ENCODE measurements around the gene NUP62. TPM values are rescaled to one million over a fixed set of nuclear protein-coding genes. Genes with fewer than 3 reads are reported as not detected.
"Not testable (repeated sequence)": the region's sequence is repeated elsewhere in the genome, so short reads cannot be mapped to it uniquely, and the experiment has no call there.

NUP62 gene, protein sequence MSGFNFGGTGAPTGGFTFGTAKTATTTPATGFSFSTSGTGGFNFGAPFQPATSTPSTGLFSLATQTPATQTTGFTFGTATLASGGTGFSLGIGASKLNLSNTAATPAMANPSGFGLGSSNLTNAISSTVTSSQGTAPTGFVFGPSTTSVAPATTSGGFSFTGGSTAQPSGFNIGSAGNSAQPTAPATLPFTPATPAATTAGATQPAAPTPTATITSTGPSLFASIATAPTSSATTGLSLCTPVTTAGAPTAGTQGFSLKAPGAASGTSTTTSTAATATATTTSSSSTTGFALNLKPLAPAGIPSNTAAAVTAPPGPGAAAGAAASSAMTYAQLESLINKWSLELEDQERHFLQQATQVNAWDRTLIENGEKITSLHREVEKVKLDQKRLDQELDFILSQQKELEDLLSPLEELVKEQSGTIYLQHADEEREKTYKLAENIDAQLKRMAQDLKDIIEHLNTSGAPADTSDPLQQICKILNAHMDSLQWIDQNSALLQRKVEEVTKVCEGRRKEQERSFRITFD
- total RNA-seq (2012; rRNA removed), result 24.6 and 29.7 TPM in 2 replicates

DNA sequence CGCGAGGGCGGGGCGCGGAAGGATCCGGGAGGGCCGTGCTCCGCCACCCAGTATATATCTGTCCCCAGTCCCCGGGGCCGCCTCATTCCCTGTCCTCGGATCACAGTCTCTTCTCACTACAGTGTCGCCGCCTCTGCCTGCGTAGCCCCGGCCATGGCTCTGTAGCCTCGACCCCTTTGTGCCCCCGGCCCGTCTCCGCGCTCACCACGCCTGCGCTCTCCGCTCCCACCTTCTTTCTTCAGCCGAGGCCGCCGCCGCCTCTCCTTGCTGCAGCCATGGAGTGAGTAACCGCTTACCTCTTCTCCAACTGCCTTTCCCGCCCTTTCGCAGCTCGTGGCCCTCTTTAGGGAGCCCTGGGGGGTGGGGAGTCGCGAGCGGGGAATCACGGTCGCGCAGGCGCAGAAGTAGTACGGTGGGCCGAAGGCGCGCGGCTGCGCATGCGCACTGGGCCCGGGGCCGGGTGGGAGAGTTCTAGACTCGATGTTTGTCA is at the start of gene NUP62, which contains the start of gene ATF5:
Gene NUP62 (minus strand): TSS at position 384 of the 490 bp plus-strand sequence. CDS start 19,697 bp downstream, outside the sequence.
Gene ATF5 (plus strand): TSS at position 85 of the 490 bp plus-strand sequence. CDS start 1,646 bp downstream, outside the sequence.
- Histone ChIP-seq H3K27me3 (ENCODE audit: control insufficient read depth, insufficient read depth, low read length) (no peaks in the 10 kb centered on the region), H3K9me3 (replicated peaks; ENCODE audit: low read length) (no peaks in the 10 kb centered on the region), H3K9ac (ENCODE audit: low read depth, low read length) (peak within 1 kb of the TSS; percentile 98), H3K4me1 (ENCODE audit: control insufficient read depth, insufficient read depth, low read length) (peaks cover 21% of the 10 kb centered on the region), H3K4me3 (ENCODE audit: low read length) (peak within 1 kb of the TSS; percentile 83), H3K4me2 (ENCODE audit: low read length) (peak within 1 kb of the TSS; percentile 86), H3K36me3 (ENCODE audit: insufficient read depth, low read length) (peaks cover 39% of the 10 kb centered on the region)

DNA sequence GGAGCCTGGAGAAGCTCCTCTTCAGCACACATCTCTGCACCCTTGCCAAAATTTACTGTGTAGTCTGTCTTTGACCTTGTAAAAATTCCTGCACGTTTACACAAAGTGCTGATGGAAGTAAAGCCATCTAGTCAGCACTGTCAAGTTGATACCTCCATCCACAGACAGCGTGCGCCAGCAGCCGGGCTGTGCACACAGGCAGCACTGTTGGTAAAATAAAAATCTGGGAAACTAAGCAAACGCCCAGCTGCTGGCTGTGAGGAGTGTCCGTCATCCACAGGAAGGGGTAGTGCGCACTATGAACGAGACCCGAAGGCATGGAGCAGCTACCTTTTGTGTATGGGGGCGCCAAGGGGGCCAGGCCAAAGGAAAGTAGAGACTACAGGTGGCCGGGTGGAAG is 49.0 kb upstream of the NUP62 start:
- Histone ChIP-seq H3K9ac (ENCODE audit: low read depth, low read length) (no peak overlapping the region), H3K27me3 (ENCODE audit: control insufficient read depth, insufficient read depth, low read length) (no peaks in the 10 kb centered on the region), H3K4me2 (ENCODE audit: low read length) (no peak overlapping the region), H3K4me3 (ENCODE audit: low read length) (no peak overlapping the region), H3K9me3 (replicated peaks; ENCODE audit: low read length) (no peaks in the 10 kb centered on the region), H3K36me3 (ENCODE audit: insufficient read depth, low read length) (peaks cover 8% of the 10 kb centered on the region), H3K4me1 (ENCODE audit: control insufficient read depth, insufficient read depth, low read length) (no peaks in the 10 kb centered on the region)

DNA sequence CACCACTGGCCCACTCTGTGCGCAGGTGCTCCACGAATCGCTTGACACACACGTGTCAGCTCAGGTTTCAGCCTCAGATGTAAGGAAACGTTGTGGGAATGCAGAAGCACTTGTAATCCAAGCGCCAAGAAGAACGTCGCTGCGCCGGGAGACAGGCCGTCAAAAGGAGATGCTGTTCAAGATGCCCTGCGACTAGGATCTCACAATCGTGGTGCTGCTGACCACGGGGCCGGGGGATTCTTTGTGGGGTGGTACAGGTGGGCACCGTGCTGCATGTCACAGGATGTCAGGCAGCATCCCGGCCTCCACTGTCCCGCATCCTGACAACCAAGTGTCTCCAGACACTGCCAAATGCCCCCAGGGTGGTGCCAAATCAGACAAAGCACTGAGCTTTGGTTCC is 48.6 kb upstream of the NUP62 start:
- Histone ChIP-seq H3K27me3 (ENCODE audit: control insufficient read depth, insufficient read depth, low read length) (peaks cover 2% of the 10 kb centered on the region), H3K9me3 (replicated peaks; ENCODE audit: low read length) (no peaks in the 10 kb centered on the region), H3K9ac (ENCODE audit: low read depth, low read length) (no peak overlapping the region), H3K36me3 (ENCODE audit: insufficient read depth, low read length) (peaks cover 8% of the 10 kb centered on the region), H3K4me3 (ENCODE audit: low read length) (no peak overlapping the region), H3K4me1 (ENCODE audit: control insufficient read depth, insufficient read depth, low read length) (no peaks in the 10 kb centered on the region), H3K4me2 (ENCODE audit: low read length) (no peak overlapping the region)

DNA sequence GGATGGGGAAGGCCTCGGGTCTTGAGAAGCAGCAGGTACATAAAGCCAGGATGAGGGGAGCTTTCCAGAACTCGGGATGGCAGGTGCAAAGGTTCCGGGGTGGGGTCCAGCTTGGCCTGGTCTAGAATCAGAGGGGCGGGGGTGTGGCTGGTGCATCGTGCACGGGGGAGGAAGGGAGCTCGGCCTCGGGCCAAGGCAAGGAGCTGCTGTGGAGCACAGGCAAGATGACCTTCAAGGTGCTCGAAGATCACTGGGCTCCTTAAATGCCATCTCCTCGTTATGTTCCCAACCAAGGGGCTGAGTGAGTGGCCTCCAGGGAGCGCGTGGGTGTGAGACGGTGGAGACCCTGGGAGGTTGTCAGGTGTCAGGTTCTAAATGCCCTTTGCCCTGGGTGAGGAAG is 47.8 kb upstream of the NUP62 start:
- Histone ChIP-seq H3K36me3 (ENCODE audit: insufficient read depth, low read length) (peaks cover 7% of the 10 kb centered on the region), H3K4me1 (ENCODE audit: control insufficient read depth, insufficient read depth, low read length) (no peaks in the 10 kb centered on the region), H3K9me3 (replicated peaks; ENCODE audit: low read length) (no peaks in the 10 kb centered on the region), H3K4me2 (ENCODE audit: low read length) (no peak overlapping the region), H3K9ac (ENCODE audit: low read depth, low read length) (no peak overlapping the region), H3K4me3 (ENCODE audit: low read length) (no peak overlapping the region), H3K27me3 (ENCODE audit: control insufficient read depth, insufficient read depth, low read length) (peaks cover 10% of the 10 kb centered on the region)

DNA sequence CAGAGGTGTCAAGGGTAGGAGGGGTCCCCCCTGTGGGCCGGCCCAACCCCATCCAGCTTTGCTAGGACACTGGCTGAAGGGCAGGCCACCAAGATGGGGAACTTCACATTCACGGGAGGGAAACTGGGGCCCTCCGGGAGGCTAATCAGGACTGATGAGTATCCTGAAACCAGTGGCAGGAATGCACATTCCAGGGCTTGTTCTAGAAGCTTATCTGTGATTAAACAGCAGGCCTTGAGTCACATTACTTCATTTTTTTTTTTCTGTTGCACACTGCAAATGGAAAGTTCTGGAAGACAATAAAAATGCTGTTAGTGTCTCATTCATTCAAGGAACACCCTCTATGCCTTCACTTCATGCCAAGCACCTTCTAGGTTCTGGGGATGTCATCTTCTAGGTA is 47.2 kb upstream of the NUP62 start:
- peaks cover 3% of the 10 kb centered on the region for H3K36me3 ChIP-seq (ENCODE audit: insufficient read depth, low read length)
- H3K9ac ChIP-seq (ENCODE audit: low read depth, low read length), result no peak overlapping the region
- H3K4me1 ChIP-seq (ENCODE audit: control insufficient read depth, insufficient read depth, low read length), result no peaks in the 10 kb centered on the region
- no peak overlapping the region for H3K4me3 ChIP-seq (ENCODE audit: low read length)
- no peaks in the 10 kb centered on the region for H3K9me3 ChIP-seq (replicated peaks; ENCODE audit: low read length)
- peaks cover 10% of the 10 kb centered on the region for H3K27me3 ChIP-seq (ENCODE audit: control insufficient read depth, insufficient read depth, low read length)
- H3K4me2 ChIP-seq (ENCODE audit: low read length), result no peak overlapping the region

DNA sequence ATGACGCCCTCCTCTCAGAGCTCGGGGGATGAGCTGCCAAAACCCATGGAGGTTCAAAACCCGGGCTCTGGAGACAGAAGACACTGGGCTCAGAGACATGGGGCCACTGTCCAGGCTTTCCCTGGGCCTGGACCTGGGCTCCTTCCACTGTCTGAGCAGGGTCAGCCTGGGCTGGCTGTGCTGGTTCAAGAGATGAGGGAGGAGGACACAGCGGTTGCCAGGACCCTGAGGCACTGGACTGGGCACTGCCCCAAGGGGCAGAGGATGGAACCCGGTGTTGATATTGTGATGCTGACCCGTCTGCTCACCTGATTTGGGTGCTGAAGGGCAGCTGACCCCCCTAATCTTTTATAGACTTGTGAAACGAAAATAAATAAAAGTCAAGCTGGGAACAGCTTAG is 45.7 kb upstream of the NUP62 start:
- Histone ChIP-seq H3K4me1 (ENCODE audit: control insufficient read depth, insufficient read depth, low read length) (no peaks in the 10 kb centered on the region), H3K9ac (ENCODE audit: low read depth, low read length) (no peak overlapping the region), H3K4me2 (ENCODE audit: low read length) (no peak overlapping the region), H3K9me3 (replicated peaks; ENCODE audit: low read length) (no peaks in the 10 kb centered on the region), H3K27me3 (ENCODE audit: control insufficient read depth, insufficient read depth, low read length) (peaks cover 10% of the 10 kb centered on the region), H3K36me3 (ENCODE audit: insufficient read depth, low read length) (peaks cover 3% of the 10 kb centered on the region), H3K4me3 (ENCODE audit: low read length) (no peak overlapping the region)

DNA sequence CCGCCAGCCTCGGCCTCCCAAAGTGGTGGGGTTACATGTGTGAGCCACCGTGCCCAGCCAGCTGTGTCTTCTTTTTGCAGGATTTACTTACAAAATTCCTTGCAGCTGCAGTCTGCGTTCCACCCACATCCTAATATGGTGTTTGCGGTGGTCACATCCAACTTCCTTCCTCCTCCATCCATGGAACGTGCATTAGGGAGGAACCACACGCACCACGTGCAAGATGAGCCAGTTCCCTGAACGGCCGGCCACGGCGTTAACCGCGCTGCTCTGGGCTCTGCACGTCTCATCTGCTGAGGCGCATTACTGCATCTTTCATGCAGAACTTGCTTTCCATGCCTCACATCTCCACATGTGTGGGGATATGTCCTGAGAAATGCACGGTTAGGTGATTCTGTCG is 44.7 kb upstream of the NUP62 start:
- Histone ChIP-seq H3K36me3 (ENCODE audit: insufficient read depth, low read length) (peaks cover 3% of the 10 kb centered on the region), H3K4me1 (ENCODE audit: control insufficient read depth, insufficient read depth, low read length) (no peaks in the 10 kb centered on the region), H3K4me2 (ENCODE audit: low read length) (no peak overlapping the region), H3K9ac (ENCODE audit: low read depth, low read length) (no peak overlapping the region), H3K27me3 (ENCODE audit: control insufficient read depth, insufficient read depth, low read length) (peaks cover 10% of the 10 kb centered on the region), H3K4me3 (ENCODE audit: low read length) (no peak overlapping the region), H3K9me3 (replicated peaks; ENCODE audit: low read length) (no peaks in the 10 kb centered on the region)

DNA sequence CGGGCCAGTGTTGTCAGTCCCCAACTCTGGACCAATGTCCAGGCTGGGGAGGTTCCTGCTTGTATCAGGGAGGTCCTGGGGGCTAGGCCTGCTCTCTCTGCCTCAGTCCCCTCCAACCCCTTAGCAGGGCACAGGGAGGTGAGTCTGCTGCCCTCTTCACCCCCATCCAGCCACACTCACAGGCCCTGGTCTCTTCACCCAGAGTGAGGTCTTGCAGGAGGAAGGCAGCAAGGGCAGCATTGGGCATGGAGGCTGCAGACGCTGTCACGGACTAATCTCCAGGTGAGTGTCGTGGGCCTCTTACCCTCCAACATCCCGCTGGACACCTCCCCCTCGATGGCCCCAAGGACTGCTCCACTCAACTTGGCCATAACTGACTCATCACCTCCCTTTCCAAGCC is 43.5 kb upstream of the NUP62 start:
- Histone ChIP-seq H3K9ac (ENCODE audit: low read depth, low read length) (no peak overlapping the region), H3K9me3 (replicated peaks; ENCODE audit: low read length) (no peaks in the 10 kb centered on the region), H3K27me3 (ENCODE audit: control insufficient read depth, insufficient read depth, low read length) (peaks cover 10% of the 10 kb centered on the region), H3K4me1 (ENCODE audit: control insufficient read depth, insufficient read depth, low read length) (no peaks in the 10 kb centered on the region), H3K36me3 (ENCODE audit: insufficient read depth, low read length) (peaks cover 3% of the 10 kb centered on the region), H3K4me2 (ENCODE audit: low read length) (no peak overlapping the region), H3K4me3 (ENCODE audit: low read length) (no peak overlapping the region)

DNA sequence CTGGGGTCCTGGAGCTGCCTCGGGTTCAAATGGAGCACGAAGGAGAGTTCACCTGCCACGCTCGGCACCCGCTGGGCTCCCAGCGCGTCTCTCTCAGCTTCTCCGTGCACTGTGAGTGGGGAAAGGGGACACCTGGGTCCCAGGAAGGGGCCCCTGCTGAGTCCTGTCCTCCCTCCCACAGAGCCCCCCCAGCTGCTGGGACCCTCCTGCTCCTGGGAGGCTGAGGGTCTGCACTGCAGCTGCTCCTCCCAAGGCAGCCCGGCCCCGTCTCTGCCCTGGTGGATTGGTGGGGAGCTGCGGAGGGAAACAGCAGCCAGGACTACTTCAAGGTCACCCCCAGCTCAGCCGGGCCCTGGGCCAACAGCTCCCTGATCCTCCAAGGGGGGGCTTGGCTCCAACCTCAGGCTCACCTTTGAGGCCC is 42.7 kb upstream of the NUP62 start:
- Histone ChIP-seq H3K4me2 (ENCODE audit: low read length) (no peak overlapping the region), H3K36me3 (ENCODE audit: insufficient read depth, low read length) (peaks cover 3% of the 10 kb centered on the region), H3K9me3 (replicated peaks; ENCODE audit: low read length) (no peaks in the 10 kb centered on the region), H3K9ac (ENCODE audit: low read depth, low read length) (no peak overlapping the region), H3K27me3 (ENCODE audit: control insufficient read depth, insufficient read depth, low read length) (peaks cover 10% of the 10 kb centered on the region), H3K4me1 (ENCODE audit: control insufficient read depth, insufficient read depth, low read length) (no peaks in the 10 kb centered on the region), H3K4me3 (ENCODE audit: low read length) (no peak overlapping the region)

DNA sequence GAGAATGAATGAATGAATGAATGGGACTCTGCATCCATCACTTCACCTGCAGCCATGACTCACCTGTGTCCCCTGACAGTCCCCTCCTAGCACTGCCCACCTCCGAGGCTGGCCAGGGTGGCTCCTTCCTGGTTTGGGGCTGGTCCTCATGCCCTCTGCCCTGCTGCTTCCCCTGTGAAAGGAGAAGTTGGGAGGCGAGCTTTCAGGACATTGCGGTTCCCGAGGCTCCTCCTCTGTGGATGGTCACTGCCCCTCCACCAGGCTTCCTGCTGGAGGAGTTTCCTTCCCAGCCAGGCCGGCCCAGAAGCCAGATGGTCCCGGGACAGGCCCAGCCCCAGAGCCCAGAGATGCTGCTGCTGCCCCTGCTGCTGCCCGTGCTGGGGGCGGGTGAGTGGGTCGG is 40.1 kb upstream of the NUP62 start:
- not testable (repeated sequence) for H3K36me3 ChIP-seq (ENCODE audit: insufficient read depth, low read length); H3K4me2 ChIP-seq (ENCODE audit: low read length); H3K4me1 ChIP-seq (ENCODE audit: control insufficient read depth, insufficient read depth, low read length); H3K9ac ChIP-seq (ENCODE audit: low read depth, low read length); H3K9me3 ChIP-seq (replicated peaks; ENCODE audit: low read length); H3K4me3 ChIP-seq (ENCODE audit: low read length)
- H3K27me3 ChIP-seq (ENCODE audit: control insufficient read depth, insufficient read depth, low read length), result peaks cover 10% of the 10 kb centered on the region

DNA sequence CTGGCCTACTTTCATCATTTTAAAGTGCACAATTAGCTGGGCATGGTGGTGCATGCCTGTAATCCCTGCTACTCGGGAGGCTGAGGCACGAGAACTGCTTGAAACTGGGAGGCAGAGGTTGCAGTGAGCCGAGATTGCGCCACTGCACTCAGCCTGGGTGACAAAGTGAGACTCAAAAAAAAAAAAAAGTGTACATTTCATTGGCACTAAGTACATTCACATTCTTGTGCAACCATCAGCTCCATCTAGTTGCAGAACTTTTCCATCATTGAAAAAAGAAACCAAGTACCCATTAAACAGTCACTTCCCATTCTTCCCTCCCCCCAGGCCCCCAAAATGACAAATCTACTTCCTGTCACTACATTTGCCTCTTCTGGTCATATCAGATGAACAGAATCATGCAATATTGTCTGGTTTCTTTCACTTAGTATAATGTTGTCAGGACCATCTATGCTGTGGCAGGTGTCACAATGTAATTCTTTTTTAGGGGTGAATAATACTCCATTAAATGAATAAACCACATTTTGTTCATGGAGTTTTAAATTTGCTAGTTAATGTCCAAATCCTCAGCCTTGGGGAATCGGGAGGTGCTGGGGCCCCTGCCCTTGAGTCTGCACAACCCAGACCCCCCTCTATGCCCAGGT is 39.1 kb upstream of the NUP62 start:
- Histone ChIP-seq H3K4me1 (ENCODE audit: control insufficient read depth, insufficient read depth, low read length) (no peaks in the 10 kb centered on the region), H3K36me3 (ENCODE audit: insufficient read depth, low read length) (no peaks in the 10 kb centered on the region), H3K9ac (ENCODE audit: low read depth, low read length) (no peak overlapping the region), H3K27me3 (ENCODE audit: control insufficient read depth, insufficient read depth, low read length) (peaks cover 11% of the 10 kb centered on the region), H3K4me3 (ENCODE audit: low read length) (no peak overlapping the region), H3K4me2 (ENCODE audit: low read length) (no peak overlapping the region), H3K9me3 (replicated peaks; ENCODE audit: low read length) (no peaks in the 10 kb centered on the region)

Data from skeletal muscle satellite cell (primary cell).